Inflammatory macrophage treated with lipopolysaccharide for 4 hours (primary cell): Measurements from ENCODE around the gene ZMPSTE24.
"Not testable (repeated sequence)": the region's sequence is repeated elsewhere in the genome, so short reads cannot be mapped to it uniquely, and the experiment has no call there.

Experiments used
- DNase-seq: peaks from one replicate; pipeline ENCODE4 v3.0.0-alpha.2; 2020

The ZMPSTE24 gene

DNA sequence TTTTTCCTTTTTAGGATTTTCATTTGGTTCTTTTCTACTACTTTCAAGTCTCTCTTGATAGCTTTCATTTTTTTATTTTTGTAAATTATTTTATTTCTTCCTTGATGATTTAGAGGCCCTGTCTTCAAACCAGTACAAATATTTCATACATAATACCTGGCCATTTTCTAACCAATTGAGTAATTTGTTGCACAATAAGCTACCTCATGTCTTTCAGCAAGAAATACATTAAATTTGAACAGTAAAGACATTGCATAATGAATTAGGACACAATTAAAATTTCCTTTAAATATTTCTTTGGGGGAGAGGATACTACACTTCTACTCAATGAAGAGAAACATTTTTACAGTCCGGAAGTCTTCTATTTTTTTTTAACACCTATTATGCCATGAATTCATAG is 74.7 kb downstream of the ZMPSTE24 start:
- no peak for DNase-seq

DNA sequence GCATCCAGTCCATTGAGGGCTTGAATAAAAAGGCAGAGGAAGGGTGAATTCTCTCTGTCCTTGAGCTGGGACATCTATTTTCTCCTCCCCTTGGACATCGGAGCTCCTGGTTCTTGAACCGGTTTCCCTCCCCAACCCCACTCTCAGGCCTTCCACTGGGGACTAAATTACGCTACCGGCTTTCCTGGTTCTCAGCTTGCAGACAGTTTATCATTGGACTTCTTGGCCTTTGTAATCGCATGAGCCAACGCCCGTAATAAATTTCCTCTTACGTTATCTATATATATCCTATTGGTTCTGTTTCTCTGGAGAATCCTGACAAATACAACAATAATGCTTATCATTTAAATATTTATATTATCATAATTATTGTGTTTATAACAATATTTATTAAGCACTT is 79.4 kb downstream of the ZMPSTE24 start:
- DNase-seq: no peak

DNA sequence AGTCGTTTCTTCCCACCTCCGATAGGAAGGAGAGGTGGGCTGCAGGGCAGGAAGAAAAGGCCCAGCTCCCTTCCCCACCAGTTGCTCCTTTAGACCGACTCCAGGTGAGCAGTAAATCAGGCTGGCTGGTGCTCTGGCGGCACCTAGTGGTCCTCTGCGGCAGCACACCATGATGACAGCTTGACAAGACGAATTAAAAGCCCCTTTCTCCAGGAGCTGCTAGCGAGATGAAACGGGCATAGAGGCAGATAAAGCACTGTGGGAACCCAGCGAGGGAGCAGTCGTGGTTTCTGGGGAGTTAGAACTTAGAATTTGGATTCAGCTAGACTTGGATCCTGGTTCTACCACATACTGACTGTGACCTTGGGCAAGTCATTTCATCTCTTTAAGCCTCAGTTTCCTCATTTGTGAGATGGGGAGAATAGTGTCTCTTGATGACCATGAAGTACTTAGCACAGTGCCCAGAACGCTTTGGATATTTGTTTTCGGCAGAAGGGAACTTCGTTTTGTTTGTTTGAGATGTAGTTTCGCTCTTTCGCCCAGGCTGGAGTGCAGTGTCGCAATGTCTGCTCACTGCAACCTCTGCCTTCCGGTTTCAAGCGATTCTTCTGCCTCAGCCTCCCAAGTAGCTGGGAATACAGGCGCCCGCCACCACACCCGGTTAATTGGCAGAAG is 80.8 kb downstream of the ZMPSTE24 start:
- DNase-seq: peak; percentile 86

DNA sequence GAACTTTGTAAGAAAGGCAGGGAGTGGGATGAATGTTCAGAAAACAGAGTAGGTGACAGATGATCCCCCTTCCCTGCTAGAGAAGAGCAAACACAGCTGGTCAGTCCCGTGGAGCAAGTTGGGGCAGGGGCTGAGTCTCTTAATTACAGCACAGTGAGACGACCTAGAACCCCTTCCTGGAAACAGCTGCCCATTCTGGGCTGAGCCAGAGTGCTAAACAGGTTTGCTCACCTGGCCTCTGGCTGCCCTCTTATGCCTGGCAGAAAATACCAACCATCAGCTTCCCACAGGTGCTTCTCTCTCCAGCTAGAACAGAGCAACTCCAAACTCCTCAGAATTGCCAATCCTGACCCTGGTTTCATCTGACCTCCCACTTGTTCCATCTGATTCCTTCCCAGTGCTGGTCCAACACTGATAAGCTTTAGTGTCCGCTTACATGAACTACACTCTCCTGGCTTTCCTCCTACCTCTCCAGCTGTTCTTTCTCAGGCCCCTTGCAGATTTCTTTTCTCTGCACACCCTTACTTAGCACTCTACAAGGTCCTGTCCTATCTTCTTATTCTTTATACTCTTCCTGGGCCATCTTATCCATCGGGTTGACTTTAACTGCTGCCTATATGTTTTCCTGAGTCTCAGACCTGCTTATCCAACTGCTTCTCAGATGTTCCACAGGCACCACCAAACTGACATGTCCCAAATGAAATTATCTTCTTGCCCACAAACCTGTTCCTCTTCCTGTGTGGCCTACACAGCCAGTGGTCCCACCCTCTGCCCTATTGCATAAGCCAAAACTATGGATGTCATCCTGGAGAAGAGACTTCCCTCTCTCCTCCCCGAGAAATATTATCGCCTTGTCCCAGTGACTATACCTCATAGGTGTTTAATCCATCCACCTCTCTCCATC is 81.6 kb downstream of the ZMPSTE24 start:
- DNase-seq: peak; percentile 82

DNA sequence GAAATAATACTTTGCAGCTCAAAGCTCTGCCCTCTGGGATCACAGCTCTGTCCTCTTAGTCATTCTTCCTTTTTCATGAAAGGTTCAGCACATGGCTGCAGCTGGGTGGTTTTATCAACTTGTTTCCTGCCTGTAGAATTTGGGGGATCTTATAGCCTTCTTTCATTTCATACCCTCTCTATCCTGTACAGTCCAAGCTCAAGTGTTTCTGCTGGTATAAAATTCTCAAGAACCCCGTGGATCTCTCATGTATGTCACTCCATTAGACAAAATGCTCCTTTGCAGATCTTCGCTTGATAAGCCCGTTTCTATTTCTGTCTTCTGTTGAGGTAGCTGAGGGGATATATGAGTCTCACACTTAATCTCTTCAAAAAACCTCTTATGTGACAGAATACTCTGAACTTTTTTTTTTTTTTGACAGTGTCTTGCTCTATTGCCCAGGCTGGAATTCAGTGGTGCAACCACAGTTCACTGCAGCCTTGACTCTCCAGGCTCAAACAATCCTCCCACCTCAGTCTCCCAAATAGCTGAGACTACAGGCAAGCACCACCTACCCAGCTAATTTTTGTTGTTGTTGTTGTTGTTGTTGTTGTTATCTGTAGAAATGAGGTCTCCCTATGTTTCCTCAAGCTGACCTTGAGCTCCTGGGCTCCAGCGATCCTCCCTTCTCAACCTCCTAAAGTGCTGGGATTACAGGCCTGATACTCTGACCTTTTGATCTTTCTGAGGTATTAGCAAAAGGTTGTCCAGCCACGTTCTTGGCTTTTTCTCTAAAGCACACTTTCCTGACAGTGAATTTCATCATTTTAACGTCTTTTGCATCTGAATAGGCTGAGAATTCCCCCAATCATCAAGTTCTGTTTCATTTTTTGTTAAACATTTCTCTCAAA is 83.7 kb downstream of the ZMPSTE24 start:
- peak; percentile 92 for DNase-seq

DNA sequence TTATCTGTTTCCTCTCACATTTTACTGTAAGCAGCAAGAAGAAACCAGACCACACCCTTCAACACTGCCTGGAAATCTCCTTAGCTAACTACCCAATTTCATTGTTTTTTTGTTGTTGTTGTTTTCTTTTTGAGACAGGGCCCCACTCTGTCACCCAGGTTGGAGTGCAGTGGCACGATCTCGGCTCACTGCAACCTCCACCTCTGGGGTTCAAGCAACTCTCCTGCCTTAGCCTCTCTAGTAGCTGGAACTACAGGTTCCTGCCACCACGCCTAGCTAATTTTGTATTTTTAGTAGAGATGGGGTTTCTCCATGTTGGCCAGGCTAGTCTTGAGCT is 84.3 kb downstream of the ZMPSTE24 start:
- not testable (repeated sequence) for DNase-seq
